ENCODE results near the gene CYS1. TPM values are rescaled to one million over a fixed set of nuclear protein-coding genes. Genes with fewer than 3 reads are reported as not detected.

Gene CYS1
- total RNA-seq, 1 experiment from 2014 or later: not detected

DNA sequence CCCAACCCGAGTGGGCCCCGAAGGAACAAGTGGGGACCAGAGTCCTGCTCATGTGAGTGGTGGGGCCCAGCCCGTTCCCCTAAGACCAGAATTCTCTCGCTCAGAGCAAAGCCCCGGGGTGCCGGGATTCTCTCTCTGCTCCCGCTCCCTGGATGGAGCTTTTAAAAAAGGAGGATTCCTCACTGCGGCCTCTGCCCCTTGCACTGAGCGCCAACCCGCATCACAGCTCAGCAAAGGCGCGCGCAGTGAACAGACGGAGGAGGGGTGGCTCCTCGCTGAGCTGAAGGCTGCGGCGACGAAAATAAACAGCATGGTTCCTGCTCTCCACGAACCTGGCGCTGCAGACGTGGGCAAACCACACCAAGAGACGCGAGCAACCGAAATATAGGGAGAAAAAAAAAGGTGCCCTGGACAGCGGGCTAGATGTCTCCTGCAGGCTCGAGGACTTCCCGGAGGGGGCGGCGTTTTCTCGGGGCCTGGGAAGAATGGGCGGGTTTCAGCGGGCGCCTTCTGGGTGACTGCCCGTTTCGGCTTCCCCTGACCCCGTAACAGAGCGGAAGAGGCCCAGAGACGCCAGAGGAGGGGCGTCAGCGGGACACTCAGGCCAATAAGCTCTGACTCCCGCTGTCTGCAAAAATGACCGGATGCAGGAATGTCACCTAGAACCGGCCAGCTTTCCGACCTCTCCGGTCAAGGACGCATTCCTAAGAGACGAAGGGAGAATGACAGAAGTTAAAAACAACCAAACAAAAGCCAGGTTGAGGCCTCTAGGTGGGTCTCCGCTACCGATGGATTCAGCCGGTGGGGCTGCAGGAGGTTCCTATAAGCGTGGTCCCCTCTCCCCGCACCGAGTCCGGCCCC is 37.7 kb downstream of the CYS1 start:
- DNase-seq (ENCODE audit: unreplicated experiment): no peak
- intact Hi-C loops (cut with micrococcal nuclease): loop anchor here (1.0 to 10.0 kb wide), 2 partner anchors 66 to 488 kb away; partner anchors contain the start of gene ADAM17
- Mint-ChIP-seq H3K4me3 (ENCODE audit: unreplicated experiment) (peak overlapping the region; percentile 73), H3K9me3 (ENCODE audit: unreplicated experiment) (no peaks in the 10 kb centered on the region), H3K27me3 (ENCODE audit: insufficient read depth, unreplicated experiment) (no peaks in the 10 kb centered on the region), H3K4me1 (ENCODE audit: insufficient read depth, unreplicated experiment) (peaks cover 4% of the 10 kb centered on the region), H3K36me3 (ENCODE audit: insufficient read depth, unreplicated experiment) (peaks cover 12% of the 10 kb centered on the region), H3K27ac (ENCODE audit: low read depth, unreplicated experiment) (peak overlapping the region; percentile 75)
- BruUV-seq (replicated peaks): no TSS peak
- ChIA-PET CTCF (interaction anchor here (0.6 to 1.6 kb wide), 4 partner anchors 14 to 272 kb away, joined by 3 to 8 read pairs (median 4); no protein-coding TSS in a partner anchor), POLR2A (interaction anchor here (0.7 to 1.0 kb wide), 2 partner anchors 57 to 146 kb away, joined by 3 read pairs; no protein-coding TSS in a partner anchor)
- TF ChIP-seq, protein P1, sequence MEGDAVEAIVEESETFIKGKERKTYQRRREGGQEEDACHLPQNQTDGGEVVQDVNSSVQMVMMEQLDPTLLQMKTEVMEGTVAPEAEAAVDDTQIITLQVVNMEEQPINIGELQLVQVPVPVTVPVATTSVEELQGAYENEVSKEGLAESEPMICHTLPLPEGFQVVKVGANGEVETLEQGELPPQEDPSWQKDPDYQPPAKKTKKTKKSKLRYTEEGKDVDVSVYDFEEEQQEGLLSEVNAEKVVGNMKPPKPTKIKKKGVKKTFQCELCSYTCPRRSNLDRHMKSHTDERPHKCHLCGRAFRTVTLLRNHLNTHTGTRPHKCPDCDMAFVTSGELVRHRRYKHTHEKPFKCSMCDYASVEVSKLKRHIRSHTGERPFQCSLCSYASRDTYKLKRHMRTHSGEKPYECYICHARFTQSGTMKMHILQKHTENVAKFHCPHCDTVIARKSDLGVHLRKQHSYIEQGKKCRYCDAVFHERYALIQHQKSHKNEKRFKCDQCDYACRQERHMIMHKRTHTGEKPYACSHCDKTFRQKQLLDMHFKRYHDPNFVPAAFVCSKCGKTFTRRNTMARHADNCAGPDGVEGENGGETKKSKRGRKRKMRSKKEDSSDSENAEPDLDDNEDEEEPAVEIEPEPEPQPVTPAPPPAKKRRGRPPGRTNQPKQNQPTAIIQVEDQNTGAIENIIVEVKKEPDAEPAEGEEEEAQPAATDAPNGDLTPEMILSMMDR (IDR thresholded peaks at IDR 0.05; ENCODE audit: unreplicated experiment): no peak

DNA sequence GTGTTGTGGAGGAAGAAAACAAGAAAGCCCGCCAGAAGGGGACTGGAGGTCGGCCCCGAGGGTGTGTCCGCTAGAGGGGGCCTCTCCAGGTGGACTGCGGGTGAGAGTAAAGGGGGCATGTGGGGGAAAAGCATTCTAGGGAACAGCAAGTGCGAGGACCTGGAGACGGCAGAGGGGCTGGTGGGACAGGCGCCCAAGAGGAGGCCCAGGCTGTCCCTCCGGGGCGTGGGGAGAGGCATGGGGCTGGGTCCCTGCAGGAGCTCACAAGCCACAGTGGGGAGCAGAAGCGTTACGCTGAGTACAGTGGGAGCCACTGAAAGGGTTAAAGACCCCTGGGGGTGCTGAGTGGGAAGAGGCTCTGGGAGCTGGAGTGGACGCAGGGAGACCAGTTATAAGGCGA is 38.5 kb downstream of the CYS1 start:
- Mint-ChIP-seq H3K4me3 (ENCODE audit: unreplicated experiment) (peak overlapping the region; percentile 73), H3K36me3 (ENCODE audit: insufficient read depth, unreplicated experiment) (peaks cover 12% of the 10 kb centered on the region), H3K9me3 (ENCODE audit: unreplicated experiment) (no peaks in the 10 kb centered on the region), H3K27ac (ENCODE audit: low read depth, unreplicated experiment) (no peak overlapping the region), H3K27me3 (ENCODE audit: insufficient read depth, unreplicated experiment) (no peaks in the 10 kb centered on the region), H3K4me1 (ENCODE audit: insufficient read depth, unreplicated experiment) (peaks cover 4% of the 10 kb centered on the region)
- CTCF ChIA-PET: interaction anchor here (1.6 kb wide), 1 partner anchor 57 kb away, joined by 8 read pairs; no protein-coding TSS in a partner anchor
- TF ChIP-seq, protein P1 (IDR thresholded peaks at IDR 0.05; ENCODE audit: unreplicated experiment): no peak
- DNase-seq (ENCODE audit: unreplicated experiment): no peak
- POLR2A ChIA-PET: no interaction called here
- no TSS peak for BruUV-seq (replicated peaks)
- intact Hi-C loops (cut with micrococcal nuclease): loop anchor here (10.0 kb wide), 1 partner anchor 487 kb away; the partner anchor contains the start of gene ADAM17

DNA sequence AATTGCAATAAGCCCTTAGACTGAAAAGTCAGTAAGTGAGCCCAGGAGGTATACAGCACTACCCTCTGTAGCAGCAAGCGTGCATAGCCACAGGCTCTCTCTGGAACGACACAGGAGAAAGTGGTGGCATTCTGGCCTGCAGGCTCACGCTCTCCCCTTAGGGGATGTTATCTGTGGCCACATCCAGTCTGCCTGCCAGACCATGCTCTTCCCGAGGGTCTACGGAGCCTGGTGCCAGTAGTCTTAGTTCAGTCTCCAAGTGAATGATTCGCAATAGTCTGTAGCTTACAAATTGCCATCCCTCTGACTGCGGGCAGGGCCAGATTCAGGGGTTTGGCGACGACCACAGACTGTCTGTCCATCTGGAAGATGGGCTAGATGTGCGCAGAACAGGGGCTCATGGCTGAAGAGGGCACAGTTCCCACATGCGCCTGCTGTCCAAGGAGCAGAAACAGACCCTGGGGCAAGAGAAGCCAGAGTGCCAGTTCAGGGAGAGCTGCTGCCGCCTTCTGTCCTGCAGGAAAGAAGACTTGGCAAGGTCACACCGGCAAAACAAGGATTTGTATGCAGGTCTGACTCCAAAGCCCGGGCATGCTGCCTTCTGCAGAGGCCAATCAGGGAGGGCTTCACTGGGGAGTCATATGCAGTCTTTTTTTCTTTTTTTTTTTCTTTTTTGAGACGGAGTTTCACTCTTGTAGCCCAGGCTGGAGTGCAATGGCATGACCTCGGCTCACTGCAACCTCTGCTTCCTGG is 40.4 kb downstream of the CYS1 start:
- TF ChIP-seq, protein P1 (IDR thresholded peaks at IDR 0.05; ENCODE audit: unreplicated experiment): no peak
- intact Hi-C loops (cut with micrococcal nuclease): loop anchor here (10.0 kb wide), 1 partner anchor 485 kb away; the partner anchor contains the start of gene ADAM17
- Mint-ChIP-seq H3K9me3 (ENCODE audit: unreplicated experiment) (no peaks in the 10 kb centered on the region), H3K27me3 (ENCODE audit: insufficient read depth, unreplicated experiment) (no peaks in the 10 kb centered on the region), H3K4me3 (ENCODE audit: unreplicated experiment) (no peak overlapping the region), H3K27ac (ENCODE audit: low read depth, unreplicated experiment) (no peak overlapping the region), H3K4me1 (ENCODE audit: insufficient read depth, unreplicated experiment) (no peaks in the 10 kb centered on the region), H3K36me3 (ENCODE audit: insufficient read depth, unreplicated experiment) (no peaks in the 10 kb centered on the region)
- no TSS peak for BruUV-seq (replicated peaks)
- ChIA-PET POLR2A (interaction anchor here (0.7 to 1.1 kb wide), 2 partner anchors 54 to 214 kb away, joined by 4 to 5 read pairs; no protein-coding TSS in a partner anchor), CTCF (interaction anchor here (1.5 to 3.0 kb wide), 2 partner anchors 56 to 227 kb away, joined by 3 to 17 read pairs; no protein-coding TSS in a partner anchor)
- peak; percentile 39 for DNase-seq (ENCODE audit: unreplicated experiment)
